ENCODE data around the gene SUN3.

- no peak for TF ChIP-seq EP300 (IDR thresholded peaks at IDR 0.05)
- no peak for TF ChIP-seq CTCF (IDR thresholded peaks at IDR 0.05)
- TF ChIP-seq POLR2A (IDR thresholded peaks at IDR 0.05): no peak
Measured at GRCh38 chr7:47982610-47983009, 46.3 kb downstream of the SUN3 start.
